ENCODE measurements around the gene ZDHHC24. TPM values are rescaled to one million over a fixed set of nuclear protein-coding genes. Genes with fewer than 3 reads are reported as not detected.

Gene ZDHHC24
- total RNA-seq, 1 experiment from 2014 or later: 19.4 TPM

DNA sequence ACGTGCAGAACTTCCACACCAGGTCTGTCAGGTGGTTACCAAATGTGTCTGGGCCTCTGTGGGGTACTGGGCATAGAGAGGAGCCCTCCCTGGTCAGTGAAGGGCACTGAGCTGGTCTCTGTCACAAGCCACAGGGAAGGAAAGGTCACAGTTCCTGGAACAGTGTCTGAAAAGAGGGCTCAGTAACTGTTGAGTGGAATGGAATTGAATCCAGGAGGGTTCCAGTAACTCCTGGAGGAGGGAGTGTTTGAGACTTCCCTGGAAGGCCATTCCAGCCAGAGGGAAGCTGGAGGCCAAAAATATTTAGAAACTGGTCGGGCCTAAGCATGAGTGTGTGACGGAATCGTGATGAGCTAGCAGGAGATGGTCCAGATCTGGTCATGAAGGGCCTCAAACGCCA lies 8.8 kb upstream of the ZDHHC24 start:
- intact Hi-C loops (cut with micrococcal nuclease; ENCODE audit: unreplicated experiment): no loop called here
- no peak overlapping the region for H3K4me3 ChIP-seq
- no peak for DNase-seq
- peaks cover 7% of the 10 kb centered on the region; the same call in 1 of the 2 replicates for H3K27me3 ChIP-seq (ENCODE audit: insufficient read depth, low read depth)
- no peaks in the 10 kb centered on the region; the same call in 1 of the 2 replicates for H4K20me1 ChIP-seq (ENCODE audit: insufficient read depth)
- no TSS peak for BruUV-seq (replicated peaks)
- H3K27ac ChIP-seq: no peak overlapping the region
- H3F3A ChIP-seq (ENCODE audit: insufficient read depth, low read depth): no peaks in the 10 kb centered on the region; the same call in 1 of the 2 replicates
- H3K36me3 ChIP-seq (ENCODE audit: low read depth): no peaks in the 10 kb centered on the region
- H2AFZ ChIP-seq: no peak overlapping the region
- CTCF ChIA-PET: no interaction called here
- H3K9me2 ChIP-seq (ENCODE audit: insufficient read depth): no peaks in the 10 kb centered on the region
- H3K79me2 ChIP-seq (ENCODE audit: low read depth): no peaks in the 10 kb centered on the region
- POLR2A ChIA-PET (ENCODE audit: unreplicated experiment): interaction anchor here (0.6 kb wide), 1 partner anchor 12 kb away, joined by 9 read pairs; no protein-coding TSS in a partner anchor
- no peak overlapping the region for H3K4me2 ChIP-seq
- H3K4me1 ChIP-seq (replicated peaks; ENCODE audit: insufficient read depth): no peaks in the 10 kb centered on the region
- H3K9me3 ChIP-seq (ENCODE audit: insufficient read depth, low read depth): no peaks in the 10 kb centered on the region
- no peak for TF ChIP-seq EZH2 (IDR thresholded peaks at IDR 0.05; ENCODE audit: low read depth)
- TF ChIP-seq, protein P1, sequence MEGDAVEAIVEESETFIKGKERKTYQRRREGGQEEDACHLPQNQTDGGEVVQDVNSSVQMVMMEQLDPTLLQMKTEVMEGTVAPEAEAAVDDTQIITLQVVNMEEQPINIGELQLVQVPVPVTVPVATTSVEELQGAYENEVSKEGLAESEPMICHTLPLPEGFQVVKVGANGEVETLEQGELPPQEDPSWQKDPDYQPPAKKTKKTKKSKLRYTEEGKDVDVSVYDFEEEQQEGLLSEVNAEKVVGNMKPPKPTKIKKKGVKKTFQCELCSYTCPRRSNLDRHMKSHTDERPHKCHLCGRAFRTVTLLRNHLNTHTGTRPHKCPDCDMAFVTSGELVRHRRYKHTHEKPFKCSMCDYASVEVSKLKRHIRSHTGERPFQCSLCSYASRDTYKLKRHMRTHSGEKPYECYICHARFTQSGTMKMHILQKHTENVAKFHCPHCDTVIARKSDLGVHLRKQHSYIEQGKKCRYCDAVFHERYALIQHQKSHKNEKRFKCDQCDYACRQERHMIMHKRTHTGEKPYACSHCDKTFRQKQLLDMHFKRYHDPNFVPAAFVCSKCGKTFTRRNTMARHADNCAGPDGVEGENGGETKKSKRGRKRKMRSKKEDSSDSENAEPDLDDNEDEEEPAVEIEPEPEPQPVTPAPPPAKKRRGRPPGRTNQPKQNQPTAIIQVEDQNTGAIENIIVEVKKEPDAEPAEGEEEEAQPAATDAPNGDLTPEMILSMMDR (conservative IDR thresholded peaks at IDR 0.05): no peak

DNA sequence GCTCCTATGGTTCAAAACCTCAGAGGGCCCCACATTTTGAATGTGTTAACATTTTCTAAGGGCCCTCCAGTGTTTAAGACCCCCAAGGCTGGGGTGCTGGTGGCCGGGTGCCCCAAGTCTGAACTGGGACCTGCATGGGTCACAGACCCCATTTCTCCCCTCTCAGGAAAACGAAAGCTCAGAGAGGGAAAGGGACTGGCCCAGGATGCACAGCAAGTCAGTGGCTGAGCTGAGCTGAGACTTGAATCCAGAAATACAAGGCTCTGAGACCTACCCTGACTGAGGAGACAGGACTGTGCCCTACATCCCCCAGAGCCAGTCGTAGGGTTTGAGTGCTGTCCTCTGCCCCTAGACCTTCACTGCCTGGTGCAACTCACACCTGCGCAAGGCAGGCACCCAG lies 5.0 kb upstream of the ZDHHC24 start:
- TF ChIP-seq EZH2 (IDR thresholded peaks at IDR 0.05; ENCODE audit: low read depth): no peak
- TF ChIP-seq, protein P1 (conservative IDR thresholded peaks at IDR 0.05): no peak
- Histone ChIP-seq H3K9me3 (ENCODE audit: insufficient read depth, low read depth) (no peaks in the 10 kb centered on the region), H3K4me2 (no peak overlapping the region), H3K4me3 (no peak overlapping the region), H3K9me2 (ENCODE audit: insufficient read depth) (no peaks in the 10 kb centered on the region), H3F3A (ENCODE audit: insufficient read depth, low read depth) (peaks cover 14% of the 10 kb centered on the region; the same call in 1 of the 2 replicates), H3K27me3 (ENCODE audit: insufficient read depth, low read depth) (peaks cover 33% of the 10 kb centered on the region), H3K27ac (no peak overlapping the region), H3K79me2 (ENCODE audit: low read depth) (no peaks in the 10 kb centered on the region), H3K4me1 (replicated peaks; ENCODE audit: insufficient read depth) (peaks cover 5% of the 10 kb centered on the region; the same call in 1 of the 2 replicates), H4K20me1 (ENCODE audit: insufficient read depth) (no peaks in the 10 kb centered on the region), H2AFZ (no peak overlapping the region), H3K36me3 (ENCODE audit: low read depth) (no peaks in the 10 kb centered on the region)
- BruUV-seq (replicated peaks): no TSS peak
- DNase-seq: no peak
- intact Hi-C loops (cut with micrococcal nuclease; ENCODE audit: unreplicated experiment): no loop called here
- POLR2A ChIA-PET (ENCODE audit: unreplicated experiment): no interaction called here
- CTCF ChIA-PET: no interaction called here

DNA sequence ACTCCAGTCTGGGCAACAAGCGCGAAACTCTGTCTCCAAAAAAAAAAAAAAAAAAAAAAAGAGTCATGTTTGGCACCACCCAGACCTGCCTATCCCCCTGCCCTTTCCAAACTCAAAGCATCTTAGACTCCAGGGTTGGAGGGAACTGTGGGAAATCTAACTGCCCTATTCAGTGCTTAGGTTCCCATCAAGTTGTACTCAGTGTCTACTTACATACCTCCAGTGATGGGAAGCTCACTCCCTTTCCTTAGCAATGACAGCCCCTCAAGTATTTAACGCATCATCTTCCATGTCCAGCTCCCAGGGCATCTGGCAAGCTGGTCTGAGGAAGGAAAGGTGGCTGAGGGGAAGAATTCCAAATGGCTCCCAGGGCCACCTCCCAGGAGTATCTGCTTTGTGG lies 3.8 kb upstream of the ZDHHC24 start:
- Histone ChIP-seq H3F3A (ENCODE audit: insufficient read depth, low read depth) (peaks cover 14% of the 10 kb centered on the region; the same call in 1 of the 2 replicates), H3K4me2 (no peak overlapping the region), H3K4me1 (replicated peaks; ENCODE audit: insufficient read depth) (peaks cover 11% of the 10 kb centered on the region), H4K20me1 (ENCODE audit: insufficient read depth) (no peaks in the 10 kb centered on the region), H3K27me3 (ENCODE audit: insufficient read depth, low read depth) (peaks cover 33% of the 10 kb centered on the region), H3K9me3 (ENCODE audit: insufficient read depth, low read depth) (no peaks in the 10 kb centered on the region), H3K79me2 (ENCODE audit: low read depth) (no peaks in the 10 kb centered on the region), H3K4me3 (no peak overlapping the region), H3K36me3 (ENCODE audit: low read depth) (no peaks in the 10 kb centered on the region), H3K9me2 (ENCODE audit: insufficient read depth) (no peaks in the 10 kb centered on the region), H2AFZ (no peak overlapping the region), H3K27ac (no peak overlapping the region)
- TF ChIP-seq, protein P1 (conservative IDR thresholded peaks at IDR 0.05): no peak
- TF ChIP-seq EZH2 (IDR thresholded peaks at IDR 0.05; ENCODE audit: low read depth): no peak
- ChIA-PET POLR2A (ENCODE audit: unreplicated experiment) (no interaction called here), CTCF (no interaction called here)
- intact Hi-C loops (cut with micrococcal nuclease; ENCODE audit: unreplicated experiment): no loop called here
- no TSS peak for BruUV-seq (replicated peaks)
- DNase-seq: no peak
